Caco-2 (cell line): ENCODE measurements around the gene ZNF77. TPM values are rescaled to one million over a fixed set of nuclear protein-coding genes. Genes with fewer than 3 reads are reported as not detected.

Experiments
- BruUV-seq: library from RNA; stranded (reverse); fragments of 400-500 nt; replicated peaks from 2 replicates; lab custom pipeline; 2021; lab: Mats Ljungman, UMichigan
- CTCF ChIA-PET: fragments of 300-600 bp; sonication (Branson Sonifier 250); formaldehyde crosslinking; loops from one replicate; lab custom pipeline; 2022; ENCODE audit warnings: antibody characterized with exemption; lab: Charles Lee
- POLR2A ChIA-PET: fragments of 300-600 bp; sonication (Branson Sonifier 250); formaldehyde crosslinking; loops from one replicate; lab custom pipeline; 2022; ENCODE audit warnings: antibody characterized with exemption; lab: Charles Lee
- DNase-seq, 2 experiments: peaks; one replicate each; pipeline versions ENCODE4 v3.0.0 to v3.0.0-alpha.2; 2020 to 2022
- H3K27me3 ChIP-seq: replicated peaks from 2 replicates; pipeline ENCODE4 v1.6.0; 2011; ENCODE audit warnings: low read length; ENCODE audit not compliant: control insufficient read depth, insufficient read depth
- H3K36me3 ChIP-seq: 2 replicates; pipeline ENCODE4 v1.5.1; 2011; ENCODE audit warnings: low read length; ENCODE audit not compliant: control insufficient read depth, insufficient read depth
- H3K4me1 ChIP-seq: fragments of 250-450 bp; sonication (Bioruptor Pico); 2 replicates; pipeline ENCODE4 v1.5.1; 2020; ENCODE audit warnings: mild to moderate bottlenecking
- H3K4me3 ChIP-seq: 2 replicates; pipeline ENCODE4 v1.5.1; 2011; ENCODE audit warnings: low read depth, mild to moderate bottlenecking, control low read depth, low read length
- H3K9me3 ChIP-seq: fragments of 250-450 bp; sonication (Bioruptor Pico); 2 replicates; pipeline ENCODE4 v1.5.1; 2020; ENCODE audit warnings: mild to moderate bottlenecking, moderate library complexity
- H3K27ac Mint-ChIP-seq: one replicate; pipeline ENCODE4 v1.8.0; 2022; ENCODE audit warnings: mixed read lengths; ENCODE audit not compliant: unreplicated experiment
- H3K27me3 Mint-ChIP-seq: one replicate; pipeline ENCODE4 v1.8.0; 2022; ENCODE audit warnings: mixed read lengths; ENCODE audit not compliant: insufficient read depth, unreplicated experiment
- H3K36me3 Mint-ChIP-seq: one replicate; pipeline ENCODE4 v1.8.0; 2022; ENCODE audit warnings: mild to moderate bottlenecking, mixed read lengths; ENCODE audit not compliant: insufficient read depth, unreplicated experiment
- H3K4me1 Mint-ChIP-seq: one replicate; pipeline ENCODE4 v1.8.0; 2022; ENCODE audit warnings: low read depth, mixed read lengths; ENCODE audit not compliant: unreplicated experiment
- H3K4me3 Mint-ChIP-seq: one replicate; pipeline ENCODE4 v1.8.0; 2022; ENCODE audit warnings: mild to moderate bottlenecking, moderate library complexity, mixed read lengths; ENCODE audit not compliant: unreplicated experiment
- H3K9me3 Mint-ChIP-seq: one replicate; pipeline ENCODE4 v1.8.0; 2022; ENCODE audit warnings: mixed read lengths; ENCODE audit not compliant: unreplicated experiment
- CTCF ChIP-seq, 2 experiments: fragments of 200-600 bp in 1 of 2; IDR thresholded peaks; 1 replicate in 1 of 2; 2 replicates in 1 of 2; pipeline versions ENCODE4 v1.5.1 to v1.8.0; 2011 to 2022; ENCODE audit warnings: antibody characterized with exemption in 1 of 2, control low read depth in 1 of 2, inconsistent platforms in 1 of 2, low read depth in 1 of 2, low read length in 1 of 2, mild to moderate bottlenecking in 1 of 2, moderate library complexity in 1 of 2; ENCODE audit not compliant: insufficient read depth in 1 of 2, severe bottlenecking in 1 of 2, unreplicated experiment in 1 of 2
- intact Hi-C: fragments of 100-400 bp; cut with micrococcal nuclease; formaldehyde crosslinking; loops from one replicate; pipeline ENCODE4 v1.10.0; 2022; ENCODE audit not compliant: unreplicated experiment
- total RNA-seq: library from RNA; stranded (reverse); gene quantifications from 2 replicates; pipeline ENCODE4 v1.2.3, GENCODE V29; 2022

Gene ZNF77
- total RNA-seq, 1 experiment from 2014 or later = 6.3 TPM

GRCh38 chr19:2973229-2973628 lies 28.5 kb upstream of the ZNF77 start:
- no peak for DNase-seq
- no peaks in the 10 kb centered on the region for H3K9me3 ChIP-seq
- no peaks in the 10 kb centered on the region for H3K36me3 ChIP-seq
- H3K27ac Mint-ChIP-seq = no peak overlapping the region
- no peak overlapping the region for H3K4me3 ChIP-seq
- POLR2A ChIA-PET = no interaction called here
- H3K36me3 Mint-ChIP-seq = peaks cover 15% of the 10 kb centered on the region
- H3K27me3 ChIP-seq = no peaks in the 10 kb centered on the region
- H3K4me1 Mint-ChIP-seq = no peaks in the 10 kb centered on the region
- intact Hi-C loops = no loop called here
- H3K9me3 Mint-ChIP-seq = no peaks in the 10 kb centered on the region
- H3K4me1 ChIP-seq = peaks cover 12% of the 10 kb centered on the region; the same call in 1 of the 2 replicates
- no TSS peak for BruUV-seq
- H3K4me3 Mint-ChIP-seq = no peak overlapping the region
- no peak for TF ChIP-seq CTCF (IDR thresholded peaks at IDR 0.05; ENCODE audit: insufficient read depth in 1 of 2, low read depth in 1 of 2, low read length in 1 of 2, severe bottlenecking in 1 of 2, unreplicated experiment in 1 of 2)
- no peaks in the 10 kb centered on the region for H3K27me3 Mint-ChIP-seq
- CTCF ChIA-PET = no interaction called here

DNA sequence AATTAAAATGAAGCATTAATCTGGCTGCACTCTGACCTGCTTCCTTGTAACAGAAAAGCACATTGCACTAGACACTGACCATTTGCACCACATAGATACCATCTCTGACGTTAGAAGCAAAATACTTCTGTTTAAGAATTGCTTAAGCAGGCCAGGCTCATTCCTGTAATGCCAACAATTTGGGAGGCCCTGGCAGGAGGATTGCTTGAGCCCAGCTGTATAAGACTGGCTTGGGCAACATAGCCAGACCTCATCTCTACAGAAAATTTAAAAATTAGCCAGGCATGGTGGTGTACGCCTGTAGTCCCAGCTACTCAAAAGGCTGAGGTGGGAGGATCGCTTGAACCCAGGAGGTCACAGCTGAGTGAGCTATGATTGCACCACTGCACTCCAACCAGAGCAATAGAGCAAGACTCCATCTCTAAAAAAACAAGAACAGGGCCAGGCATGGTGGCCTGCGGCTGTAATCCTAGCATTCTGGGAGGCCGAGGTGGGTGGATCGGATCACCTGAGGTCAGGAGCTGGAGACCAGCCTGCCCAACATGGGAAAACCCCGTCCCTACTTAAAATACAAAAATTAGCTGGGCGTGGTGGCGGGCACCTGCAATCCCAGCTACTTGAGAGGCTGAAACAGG lies 25.5 kb upstream of the ZNF77 start:
- BruUV-seq = no TSS peak
- POLR2A ChIA-PET = no interaction called here

GRCh38 chr19:2969104-2969504 lies 24.3 kb upstream of the ZNF77 start:
- Histone ChIP-seq H3K9me3 (no peaks in the 10 kb centered on the region), H3K4me1 (no peaks in the 10 kb centered on the region), H3K4me3 (no peak overlapping the region), H3K36me3 (no peaks in the 10 kb centered on the region), H3K27me3 (no peaks in the 10 kb centered on the region)
- Mint-ChIP-seq H3K27ac (no peak overlapping the region), H3K27me3 (no peaks in the 10 kb centered on the region), H3K36me3 (no peaks in the 10 kb centered on the region), H3K4me3 (no peak overlapping the region), H3K9me3 (no peaks in the 10 kb centered on the region), H3K4me1 (no peaks in the 10 kb centered on the region)
- ChIA-PET CTCF (interaction anchor here (1.6 kb wide), 1 partner anchor 18 kb away, joined by 4 read pairs; no protein-coding TSS in a partner anchor), POLR2A (no interaction called here)
- DNase-seq = no peak
- intact Hi-C loops = no loop called here
- no TSS peak for BruUV-seq
- TF ChIP-seq CTCF (IDR thresholded peaks at IDR 0.05; ENCODE audit: insufficient read depth in 1 of 2, low read depth in 1 of 2, low read length in 1 of 2, severe bottlenecking in 1 of 2, unreplicated experiment in 1 of 2) = no peak

More for the DNA sequence above, 25.5 kb upstream of the ZNF77 start:
- H3K27me3 ChIP-seq = no peaks in the 10 kb centered on the region
- Mint-ChIP-seq H3K36me3 (no peaks in the 10 kb centered on the region), H3K9me3 (no peaks in the 10 kb centered on the region), H3K27ac (no peak overlapping the region), H3K4me1 (no peaks in the 10 kb centered on the region), H3K27me3 (no peaks in the 10 kb centered on the region), H3K4me3 (no peak overlapping the region)
- no peaks in the 10 kb centered on the region for H3K9me3 ChIP-seq
- H3K4me3 ChIP-seq = no peak overlapping the region
- intact Hi-C loops = no loop called here
- no peaks in the 10 kb centered on the region for H3K4me1 ChIP-seq
- no peak for TF ChIP-seq CTCF (IDR thresholded peaks at IDR 0.05; ENCODE audit: insufficient read depth in 1 of 2, low read depth in 1 of 2, low read length in 1 of 2, severe bottlenecking in 1 of 2, unreplicated experiment in 1 of 2)
- CTCF ChIA-PET = interaction anchor here (1.1 to 1.2 kb wide), 2 partner anchors 20 to 158 kb away, joined by 3 to 4 read pairs; no protein-coding TSS in a partner anchor
- no peak for DNase-seq
- no peaks in the 10 kb centered on the region for H3K36me3 ChIP-seq
